Keratinocyte (primary cell): ENCODE measurements around the gene EYS. TPM values are rescaled to one million over a fixed set of nuclear protein-coding genes. Genes with fewer than 3 reads are reported as not detected.

ENCODE experiments used
- DNase-seq: peaks from one replicate; pipeline ENCODE4 v3.0.0-alpha.2; 2011; ENCODE audit warnings: low read depth, missing footprints, low spot score
- FAIRE-seq: peaks from 2 replicates; lab custom pipeline; 2011; peaks lifted over from hg19 to GRCh38; lab: Jason Lieb, UNC
- H2AFZ ChIP-seq: 2 replicates; pipeline ENCODE4 v1.6.0; 2012; ENCODE audit warnings: low read length, control low read depth, inconsistent platforms; ENCODE audit not compliant: control insufficient read depth
- H3K27ac ChIP-seq: 2 replicates; pipeline ENCODE4 v1.5.1; 2011; ENCODE audit warnings: low read length; ENCODE audit not compliant: control insufficient read depth, insufficient read depth
- H3K27me3 ChIP-seq: 3 replicates; pipeline ENCODE4 v1.6.0; 2011; ENCODE audit warnings: low read length; ENCODE audit not compliant: control insufficient read depth, insufficient read depth; ENCODE audit errors: extremely low read depth
- H3K36me3 ChIP-seq, 2 experiments: 2 replicates in 1 of 2; 3 replicates in 1 of 2; pipeline ENCODE4 v1.5.1; 2011; ENCODE audit warnings: low read length in 2 of 2, mild to moderate bottlenecking in 1 of 2; ENCODE audit not compliant: control insufficient read depth in 2 of 2, insufficient read depth in 2 of 2; ENCODE audit errors: extremely low read depth in 1 of 2
- H3K4me1 ChIP-seq: 3 replicates; pipeline ENCODE4 v1.5.1; 2011; ENCODE audit warnings: low read length; ENCODE audit not compliant: control insufficient read depth, insufficient read depth; ENCODE audit errors: extremely low read depth
- H3K4me2 ChIP-seq: 3 replicates; pipeline ENCODE4 v1.6.0; 2011; ENCODE audit warnings: low read depth, low read length; ENCODE audit not compliant: control insufficient read depth, insufficient read depth; ENCODE audit errors: extremely low read depth
- H3K4me3 ChIP-seq, 3 experiments: fragments of 200-600 bp in 1 of 3; sonication (generic) in 1 of 3; 2 replicates in 2 of 3; 3 replicates in 1 of 3; pipeline ENCODE4 v1.5.1; 2011 to 2016; ENCODE audit warnings: low read length in 3 of 3, mild to moderate bottlenecking in 3 of 3, control low read depth in 2 of 3, inconsistent platforms in 1 of 3, low read depth in 1 of 3, mixed read lengths in 1 of 3, mixed run types in 1 of 3, moderate library complexity in 1 of 3; ENCODE audit not compliant: control insufficient read depth in 2 of 3, insufficient read depth in 2 of 3; ENCODE audit errors: extremely low read depth in 1 of 3
- H3K79me2 ChIP-seq: 2 replicates; pipeline ENCODE4 v1.6.0; 2012; ENCODE audit warnings: low read length; ENCODE audit not compliant: control insufficient read depth, insufficient read depth
- H3K9ac ChIP-seq: 3 replicates; pipeline ENCODE4 v1.6.0; 2011; ENCODE audit warnings: low read length; ENCODE audit not compliant: control insufficient read depth, insufficient read depth; ENCODE audit errors: extremely low read depth
- H3K9me1 ChIP-seq: 3 replicates; pipeline ENCODE4 v1.6.0; 2011; ENCODE audit warnings: low read length; ENCODE audit not compliant: control insufficient read depth, insufficient read depth; ENCODE audit errors: extremely low read depth
- H3K9me3 ChIP-seq: 2 replicates; pipeline ENCODE4 v1.5.1; 2012; ENCODE audit warnings: low read depth, low read length; ENCODE audit not compliant: control insufficient read depth
- H4K20me1 ChIP-seq: 3 replicates; pipeline ENCODE4 v1.6.0; 2011; ENCODE audit warnings: low read length; ENCODE audit not compliant: control insufficient read depth, insufficient read depth; ENCODE audit errors: extremely low read depth
- EZH2 ChIP-seq: IDR thresholded peaks from one replicate; pipeline ENCODE4 v1.6.1; 2012; ENCODE audit warnings: inconsistent platforms, mild to moderate bottlenecking, low read length, moderate library complexity
- dilution Hi-C: fragments of 300-500 bp; cut with MboI; formaldehyde crosslinking; loops from one replicate; pipeline ENCODE4 v1.7.0; 2020; ENCODE audit warnings: low sequenced_read_pairs; ENCODE audit not compliant: extremely low pct_ligation_motif_present
- polyA plus RNA-seq, 5 experiments: library from polyadenylated mRNA; depleted of rRNA in 3 of 5; stranded (reverse) in 3 of 5; stranded (forward) in 1 of 5; unstranded in 1 of 5; fragments of >200 nt; gene quantifications; 1 replicate in 1 of 5; 2 replicates in 3 of 5; 3 replicates in 1 of 5; pipeline versions ENCODE4 v1.2.1 to v1.2.3, GENCODE V29; 2011 to 2012; ENCODE audit warnings: missing spikeins in 2 of 5, low read depth in 1 of 5, low replicate concordance in 1 of 5
- TF ChIP-seq, protein P1 (sequence below), 3 experiments: IDR thresholded peaks in 1 of 3; conservative IDR thresholded peaks in 1 of 3; optimal IDR thresholded peaks in 1 of 3; 2 replicates in 2 of 3; 3 replicates in 1 of 3; pipeline versions ENCODE3 to v1.5.1; 2011; ENCODE audit warnings: low read length in 3 of 3, mild to moderate bottlenecking in 3 of 3, moderate library complexity in 2 of 3, control low read depth in 1 of 3, inconsistent platforms in 1 of 3; ENCODE audit not compliant: insufficient read depth in 2 of 3; ENCODE audit errors: extremely low read depth in 1 of 3

The EYS gene
- polyA plus RNA-seq, 1 donor (not counting 4 experiments of a cell fraction or from before 2014, with no cell fraction given), result 0.34 TPM

DNA sequence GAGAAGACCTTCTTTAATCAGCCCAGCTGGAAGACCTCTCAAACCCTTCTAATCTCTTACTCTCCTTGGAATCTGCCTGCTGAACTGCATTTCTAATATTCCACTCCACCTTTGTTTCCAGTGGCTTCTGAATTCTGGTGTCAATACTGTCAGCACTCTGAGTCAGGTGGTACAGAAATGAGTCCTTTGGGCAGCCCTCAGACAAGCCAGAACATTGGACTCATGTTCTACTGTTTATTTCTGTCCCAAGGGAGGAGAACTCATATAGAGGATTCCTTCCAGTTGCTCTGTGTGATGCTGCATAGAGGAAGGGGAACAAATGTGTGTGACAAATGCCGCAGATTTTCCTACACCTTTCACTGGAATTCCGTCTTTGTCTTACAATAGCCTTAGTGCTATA is 1956.6 kb downstream of the EYS start:
- Histone ChIP-seq H3K27ac (no peak overlapping the region), H3K9me3 (no peaks in the 10 kb centered on the region), H3K4me2 (no peak overlapping the region), H3K4me3 (no peak overlapping the region), H3K4me1 (no peaks in the 10 kb centered on the region), H3K9me1 (no peaks in the 10 kb centered on the region), H3K9ac (no peak overlapping the region), H4K20me1 (no peaks in the 10 kb centered on the region), H3K79me2 (no peaks in the 10 kb centered on the region), H3K27me3 (no peaks in the 10 kb centered on the region), H2AFZ (no peak overlapping the region), H3K36me3 (no peaks in the 10 kb centered on the region)
- dilution Hi-C loops, result no loop called here
- FAIRE-seq, result no peak
- TF ChIP-seq EZH2, result no peak
- TF ChIP-seq, protein P1, sequence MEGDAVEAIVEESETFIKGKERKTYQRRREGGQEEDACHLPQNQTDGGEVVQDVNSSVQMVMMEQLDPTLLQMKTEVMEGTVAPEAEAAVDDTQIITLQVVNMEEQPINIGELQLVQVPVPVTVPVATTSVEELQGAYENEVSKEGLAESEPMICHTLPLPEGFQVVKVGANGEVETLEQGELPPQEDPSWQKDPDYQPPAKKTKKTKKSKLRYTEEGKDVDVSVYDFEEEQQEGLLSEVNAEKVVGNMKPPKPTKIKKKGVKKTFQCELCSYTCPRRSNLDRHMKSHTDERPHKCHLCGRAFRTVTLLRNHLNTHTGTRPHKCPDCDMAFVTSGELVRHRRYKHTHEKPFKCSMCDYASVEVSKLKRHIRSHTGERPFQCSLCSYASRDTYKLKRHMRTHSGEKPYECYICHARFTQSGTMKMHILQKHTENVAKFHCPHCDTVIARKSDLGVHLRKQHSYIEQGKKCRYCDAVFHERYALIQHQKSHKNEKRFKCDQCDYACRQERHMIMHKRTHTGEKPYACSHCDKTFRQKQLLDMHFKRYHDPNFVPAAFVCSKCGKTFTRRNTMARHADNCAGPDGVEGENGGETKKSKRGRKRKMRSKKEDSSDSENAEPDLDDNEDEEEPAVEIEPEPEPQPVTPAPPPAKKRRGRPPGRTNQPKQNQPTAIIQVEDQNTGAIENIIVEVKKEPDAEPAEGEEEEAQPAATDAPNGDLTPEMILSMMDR (optimal IDR thresholded peaks at IDR 0.05 in 1 of 3, IDR thresholded peaks at IDR 0.05 in 1 of 3, conservative IDR thresholded peaks at IDR 0.05 in 1 of 3; ENCODE audit: extremely low read depth in 1 of 3, insufficient read depth in 2 of 3, low read length in 3 of 3), result no peak
- no peak for DNase-seq

DNA sequence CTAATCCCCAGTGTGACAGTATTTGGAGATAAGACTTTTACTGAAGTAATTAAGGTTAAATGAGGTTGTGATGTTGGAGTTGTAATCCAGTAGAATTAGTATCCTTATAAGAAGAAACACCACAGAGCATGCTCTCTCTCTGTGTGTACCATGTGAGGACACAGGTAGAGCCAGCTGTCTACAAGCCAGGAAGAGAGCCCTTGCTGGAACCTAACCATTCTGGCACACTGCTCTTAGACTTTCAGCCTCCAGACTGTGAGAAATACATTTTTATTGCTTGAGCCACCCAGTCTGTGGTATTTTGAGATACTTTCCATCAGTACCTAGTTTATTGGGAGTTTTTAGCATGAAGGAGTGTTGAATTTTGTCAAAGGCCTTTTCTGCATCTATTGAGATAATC is 1961.2 kb downstream of the EYS start:
- Histone ChIP-seq H3K36me3 (no peaks in the 10 kb centered on the region), H3K27ac (no peak overlapping the region), H3K9me1 (no peaks in the 10 kb centered on the region), H3K4me1 (peaks cover 16% of the 10 kb centered on the region), H3K79me2 (no peaks in the 10 kb centered on the region), H3K9me3 (no peaks in the 10 kb centered on the region), H2AFZ (no peak overlapping the region), H3K4me2 (no peak overlapping the region), H3K27me3 (no peaks in the 10 kb centered on the region), H3K4me3 (no peak overlapping the region), H4K20me1 (no peaks in the 10 kb centered on the region), H3K9ac (no peak overlapping the region)
- no peak for TF ChIP-seq EZH2
- dilution Hi-C loops, result no loop called here
- no peak for FAIRE-seq
- no peak for DNase-seq

- Histone ChIP-seq H3K4me1 (peaks cover 26% of the 10 kb centered on the region), H3K9me1 (no peaks in the 10 kb centered on the region), H3K79me2 (no peaks in the 10 kb centered on the region), H3K4me2 (no peak overlapping the region), H3K36me3 (no peaks in the 10 kb centered on the region), H2AFZ (no peak overlapping the region), H3K9me3 (no peaks in the 10 kb centered on the region), H3K9ac (no peak overlapping the region), H3K27me3 (no peaks in the 10 kb centered on the region), H4K20me1 (no peaks in the 10 kb centered on the region), H3K4me3 (no peak overlapping the region), H3K27ac (no peak overlapping the region)
- dilution Hi-C loops, result no loop called here
- no peak for TF ChIP-seq EZH2
- TF ChIP-seq, protein P1 (optimal IDR thresholded peaks at IDR 0.05 in 1 of 3, IDR thresholded peaks at IDR 0.05 in 1 of 3, conservative IDR thresholded peaks at IDR 0.05 in 1 of 3; ENCODE audit: extremely low read depth in 1 of 3, insufficient read depth in 2 of 3, low read length in 3 of 3), result no peak
- FAIRE-seq, result no peak
- DNase-seq, result no peak
Measured at GRCh38 chr6:63744810-63745209, 1962.2 kb downstream of the EYS start.
